Measurements from ENCODE around the gene TDP1. TPM values are rescaled to one million over a fixed set of nuclear protein-coding genes. Genes with fewer than 3 reads are reported as not detected.

TDP1 gene
- total RNA-seq: 15.9 and 30.5 TPM in 2 replicates

DNA sequence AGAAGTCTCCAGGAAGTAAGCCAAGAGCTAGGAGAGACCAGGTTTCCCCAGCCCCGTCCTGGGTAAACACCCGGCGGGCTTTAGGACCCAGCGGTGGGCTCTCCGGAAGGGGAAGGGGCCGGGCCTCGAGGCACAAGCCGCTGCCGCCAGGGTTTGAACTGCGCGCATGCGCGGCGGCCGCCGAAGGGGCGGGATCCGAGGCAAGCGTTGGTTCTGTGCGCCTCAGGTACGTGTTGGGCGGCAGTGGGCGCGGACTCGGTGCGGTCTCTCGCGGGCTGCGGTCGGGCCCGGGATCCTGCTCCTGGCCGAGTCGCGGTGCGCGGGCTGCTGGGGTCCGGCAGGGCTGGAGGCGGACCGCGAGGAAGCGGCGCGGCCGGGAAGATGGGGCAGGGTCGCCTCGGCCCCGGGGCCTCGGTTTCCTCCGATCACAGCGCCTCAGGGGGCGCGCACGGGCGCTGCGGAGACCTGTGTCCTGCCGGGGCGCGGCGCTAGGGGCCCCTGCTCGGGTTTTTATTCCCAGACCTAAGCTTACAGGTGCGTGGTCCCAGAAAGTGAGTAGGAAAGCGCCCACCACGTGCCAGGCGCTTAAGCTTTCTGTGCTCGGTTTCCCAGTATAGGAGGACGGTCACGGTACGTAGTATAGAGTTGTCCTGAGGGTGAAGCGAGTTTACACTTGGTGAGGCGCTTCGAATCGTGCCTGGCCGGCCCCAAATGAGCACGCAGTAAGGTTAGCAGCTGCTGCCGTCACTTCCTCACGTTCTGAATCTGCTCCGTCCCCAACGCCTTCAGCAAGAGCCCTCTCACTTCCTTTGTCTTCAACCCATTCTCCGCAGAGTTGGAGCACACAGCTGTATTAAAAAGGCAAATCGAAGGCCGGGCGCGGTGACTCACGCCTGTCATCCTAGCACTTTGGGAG lies at the start of gene TDP1:
TSS of gene TDP1 (plus strand) at position 183 of the 916 bp plus-strand sequence. CDS start 7,188 bp downstream, outside the sequence.

DNA sequence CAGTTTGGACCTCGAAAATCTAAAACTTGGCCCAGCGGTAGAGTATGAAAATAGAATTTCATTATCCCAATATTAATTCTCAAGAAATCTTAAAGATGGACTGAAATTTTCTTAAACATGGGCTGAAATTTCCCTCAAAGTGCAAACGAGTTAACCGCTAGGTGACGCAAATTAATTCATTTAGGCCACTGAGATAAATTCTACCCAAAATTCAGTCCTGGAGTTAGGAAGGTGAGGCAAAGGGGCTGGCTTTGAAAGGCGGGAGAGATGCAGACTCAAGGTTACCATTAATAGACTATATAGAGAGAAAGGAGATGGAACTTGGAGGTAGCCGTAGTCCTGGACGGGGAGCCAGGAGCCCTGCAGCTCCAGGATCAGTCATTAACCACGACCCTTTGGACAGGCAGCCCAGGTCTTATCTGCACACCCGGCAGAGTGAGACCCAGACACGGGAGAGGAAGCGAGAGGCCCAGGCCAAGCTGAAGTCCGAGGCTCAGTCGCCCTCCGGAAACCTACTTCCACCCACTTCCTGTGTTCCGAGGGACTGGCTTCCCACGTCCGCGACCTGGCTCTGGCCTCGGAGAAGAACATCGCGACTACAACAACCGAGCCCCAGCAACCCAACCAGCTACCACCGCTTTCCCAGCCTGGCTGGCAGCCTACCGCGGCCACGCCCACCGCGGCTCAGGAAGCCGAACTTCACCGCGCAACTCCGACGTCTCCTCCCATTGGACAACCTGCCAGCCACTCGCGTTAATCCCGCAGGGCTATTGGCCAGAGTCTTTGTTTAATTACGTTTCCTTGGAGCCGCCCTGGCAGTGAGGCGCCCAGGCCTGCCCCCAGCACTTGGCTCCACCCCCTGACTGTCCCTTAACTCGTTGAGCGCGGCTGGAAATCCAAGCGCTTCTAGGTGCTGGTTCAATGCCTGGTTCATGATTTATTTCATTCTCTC lies 1.4 kb upstream of the TDP1 start, which contains the start of gene EFCAB11:
TSS of gene EFCAB11 (minus strand) at position 661 of the 952 bp plus-strand sequence. CDS start at position 591, 70 bp downstream.

DNA sequence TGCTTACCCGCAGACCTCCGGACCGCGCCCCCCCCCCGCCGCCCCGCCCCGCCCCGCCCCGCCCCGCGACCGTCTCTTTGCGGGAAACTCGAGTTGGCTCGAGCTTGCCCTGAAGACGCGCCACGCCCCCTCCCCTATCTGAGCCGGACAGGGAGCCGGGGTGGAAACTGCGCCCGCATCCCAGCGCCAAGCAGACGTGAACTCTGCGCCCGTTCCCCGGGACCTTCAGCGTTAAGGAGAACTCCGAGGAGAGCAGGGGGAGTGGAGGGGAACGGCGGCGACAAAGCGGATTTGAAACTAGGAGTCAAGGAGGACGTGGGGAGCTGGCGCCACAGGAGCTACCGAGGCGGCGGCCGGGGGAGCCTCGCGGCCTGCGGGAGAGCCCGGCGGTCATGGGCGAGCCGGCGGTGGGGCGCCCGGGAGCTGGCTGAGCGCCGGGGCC lies 106.0 kb downstream of the TDP1 start, which contains the start of gene KCNK13:
TSS of gene KCNK13 (plus strand) at position 310 of the 442 bp plus-strand sequence. CDS start 212 bp downstream, outside the sequence.

Other genes starting within 250 kb of the TDP1 start
- gene EFCAB11, start 1.2 kb upstream of the TDP1 start, total RNA-seq: 3.1 and 10.8 TPM in 2 replicates
- gene KCNK13, start 106.1 kb downstream of the TDP1 start, total RNA-seq: not detected in 2 replicates

Measured in smooth muscle cell of trachea (primary cell).